NCI-H2171 (cell line): Measurements from ENCODE around the gene MT1E.
"Not testable (repeated sequence)": the region's sequence is repeated elsewhere in the genome, so short reads cannot be mapped to it uniquely, and the experiment has no call there.

Source experiments
- DNase-seq: peaks from one replicate; lab custom pipeline; 2025; lab: John Stamatoyannopoulos, UW

Gene MT1E

DNA sequence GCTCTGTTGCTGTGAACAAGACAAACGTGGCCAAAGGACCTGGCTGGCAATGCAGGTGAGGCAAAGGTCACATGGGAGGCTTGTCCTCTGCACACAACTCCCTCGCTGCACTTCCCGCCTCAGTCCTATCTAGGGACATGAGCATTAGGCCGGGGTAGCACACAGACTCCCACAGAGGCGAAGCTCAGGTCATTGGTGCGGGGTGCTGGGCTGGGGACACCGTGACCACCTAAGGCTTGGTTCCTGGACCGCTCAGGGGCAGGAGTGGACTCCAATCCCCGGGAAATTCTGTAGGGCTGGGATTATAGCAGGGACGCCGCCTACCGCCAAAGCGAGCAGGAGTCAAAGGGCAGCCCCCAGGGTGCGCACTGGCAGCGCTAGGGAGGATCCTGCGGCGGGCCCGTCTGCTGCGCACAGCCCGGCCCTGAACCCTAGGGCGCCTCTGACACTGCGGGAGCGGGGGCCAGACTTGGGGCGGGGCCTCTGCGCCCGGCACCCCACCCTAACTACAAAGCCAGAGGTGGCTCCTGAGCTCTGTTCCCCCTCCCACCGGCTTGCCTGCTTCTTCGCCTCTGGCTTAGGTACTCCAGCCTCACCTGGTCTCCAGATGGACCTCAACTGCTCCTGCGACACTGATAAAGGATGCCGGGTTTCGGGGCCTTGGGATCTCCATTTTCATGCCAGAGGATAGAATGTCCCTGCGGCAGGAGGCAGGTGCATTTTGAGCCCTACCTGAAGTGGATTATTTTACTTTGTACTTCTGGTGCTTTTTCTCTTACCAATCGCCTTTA is 22.3 kb downstream of the MT1E start:
- DNase-seq = no peak

- no peak for DNase-seq
Measured at GRCh38 chr16:56649271-56649670, 23.7 kb downstream of the MT1E start.

GRCh38 chr16:56649820-56650219 is 24.2 kb downstream of the MT1E start:
- DNase-seq = no peak

GRCh38 chr16:56651586-56651985 is 26.0 kb downstream of the MT1E start, which contains the start of gene MT1B:
Gene MT1B, plus strand, starts transcription at chr16:56651886. Its CDS starts 68 bp downstream, at chr16:56651954.
- no peak for DNase-seq

- DNase-seq = no peak
Measured at GRCh38 chr16:56652600-56652999, 27.0 kb downstream of the MT1E start.

GRCh38 chr16:56653218-56653617 is 27.6 kb downstream of the MT1E start:
- DNase-seq = no peak

DNA sequence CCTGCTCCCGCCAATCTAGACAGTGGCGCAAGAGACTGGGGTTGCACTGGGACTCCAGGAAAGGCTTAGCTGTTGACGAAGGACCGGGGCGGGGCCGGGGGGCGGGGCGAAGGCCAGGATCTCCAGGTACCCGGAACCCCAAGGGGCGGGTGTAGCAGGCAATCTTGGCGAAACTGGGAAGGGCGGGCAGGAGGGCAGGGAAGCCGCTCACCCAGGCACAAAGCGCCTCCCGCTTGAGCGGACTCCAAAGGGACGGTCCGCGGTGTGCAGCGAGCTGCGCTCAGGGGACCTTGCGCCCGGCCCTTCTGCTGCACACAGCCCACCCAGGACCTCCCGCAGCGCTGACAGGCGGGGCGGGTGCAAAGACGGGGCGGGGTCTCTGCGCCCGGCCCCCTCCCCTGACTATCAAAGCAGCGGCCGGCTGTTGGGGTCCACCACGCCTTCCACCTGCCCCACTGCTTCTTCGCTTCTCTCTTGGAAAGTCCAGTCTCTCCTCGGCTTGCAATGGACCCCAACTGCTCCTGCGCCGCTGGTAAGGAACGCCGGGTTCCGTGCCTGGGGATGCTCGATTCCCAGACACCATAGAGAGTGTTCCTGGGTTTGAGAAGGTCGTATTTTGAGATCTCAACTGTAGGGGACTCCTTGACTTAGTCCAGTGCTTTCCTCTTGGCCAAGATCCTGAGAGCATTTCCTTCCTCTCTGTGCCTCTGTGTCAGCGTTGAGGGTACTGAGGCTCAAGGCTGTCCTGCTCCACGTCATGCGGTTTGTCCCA is 32.2 kb downstream of the MT1E start, which contains the start of gene MT1F:
MT1F (plus strand) TSS at position 405 of the 772 bp plus-strand sequence; CDS start at position 505, 100 bp downstream.
- peak; percentile 58 for DNase-seq

- no peak for DNase-seq
Measured at GRCh38 chr16:56658327-56658875, 32.8 kb downstream of the MT1E start.

- no peak for DNase-seq
Measured at GRCh38 chr16:56662357-56663354, 37.1 kb downstream of the MT1E start.

DNA sequence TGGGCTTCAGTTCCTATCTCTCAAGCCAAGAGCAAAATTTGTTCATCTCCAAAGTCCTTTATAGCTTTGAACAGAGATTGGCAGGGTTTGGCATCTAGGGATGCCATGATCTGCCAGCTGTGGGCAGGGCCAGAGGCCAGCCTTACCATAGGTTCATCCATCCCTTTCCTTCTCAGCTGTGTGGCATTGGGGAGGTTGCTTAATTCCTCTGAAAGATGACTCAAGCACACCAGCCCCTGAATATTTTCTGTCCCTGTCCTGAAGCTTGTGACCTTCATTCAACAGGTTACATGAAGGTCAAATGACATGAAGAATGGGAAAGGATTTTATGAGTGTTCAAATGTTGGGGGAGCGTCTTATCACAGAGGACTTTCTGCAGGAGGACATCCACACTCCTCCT is 38.9 kb downstream of the MT1E start:
- DNase-seq = no peak

- DNase-seq = not testable (repeated sequence)
Measured at GRCh38 chr16:56665286-56666261, 40.0 kb downstream of the MT1E start.

- DNase-seq = no peak
Measured at GRCh38 chr16:56667581-56668571, 42.3 kb downstream of the MT1E start, which contains the start of gene MT1G. Gene MT1G, minus strand, starts transcription at chr16:56668065. Its CDS starts 72 bp downstream, at chr16:56667993.

- DNase-seq = no peak
Measured at GRCh38 chr16:56669005-56669839, 43.6 kb downstream of the MT1E start, which contains the start of gene MT1H. Gene MT1H, plus strand, starts transcription at chr16:56669814. Its CDS starts 71 bp downstream, at chr16:56669885.

DNA sequence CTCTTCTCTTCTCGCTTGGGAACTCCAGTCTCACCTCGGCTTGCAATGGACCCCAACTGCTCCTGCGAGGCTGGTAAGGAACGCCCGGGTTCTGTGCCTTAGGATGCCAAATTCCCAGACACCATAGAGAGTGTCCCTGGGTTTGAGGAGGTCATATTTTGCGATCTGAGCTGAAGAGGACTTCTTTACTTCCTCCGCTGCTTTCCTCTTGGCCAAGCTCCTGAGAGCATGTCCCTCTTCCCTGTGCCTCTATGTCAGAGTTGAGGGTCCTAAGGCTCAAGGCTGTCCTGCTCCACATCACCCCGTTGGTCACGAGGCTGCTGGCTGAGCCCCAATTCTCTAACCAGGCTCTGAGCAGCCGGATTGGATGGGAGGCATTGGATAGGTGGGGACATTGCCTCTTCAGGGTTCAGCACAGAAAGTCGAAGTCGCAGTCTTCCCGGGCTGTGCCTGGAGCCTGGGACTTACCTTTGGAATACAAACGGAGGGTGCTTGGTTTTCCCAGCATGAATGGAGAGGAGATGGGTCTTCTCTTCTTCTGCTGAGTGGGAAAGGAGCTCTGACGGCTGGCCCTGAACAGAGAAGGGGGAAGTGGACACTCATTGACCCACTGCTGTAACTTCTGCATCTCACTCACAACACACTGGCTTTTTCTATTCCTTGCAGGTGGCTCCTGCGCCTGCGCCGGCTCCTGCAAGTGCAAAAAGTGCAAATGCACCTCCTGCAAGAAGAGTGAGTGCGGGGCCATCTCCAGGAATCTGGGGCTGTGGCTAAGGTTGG is 44.4 kb downstream of the MT1E start:
- DNase-seq = no peak

DNA sequence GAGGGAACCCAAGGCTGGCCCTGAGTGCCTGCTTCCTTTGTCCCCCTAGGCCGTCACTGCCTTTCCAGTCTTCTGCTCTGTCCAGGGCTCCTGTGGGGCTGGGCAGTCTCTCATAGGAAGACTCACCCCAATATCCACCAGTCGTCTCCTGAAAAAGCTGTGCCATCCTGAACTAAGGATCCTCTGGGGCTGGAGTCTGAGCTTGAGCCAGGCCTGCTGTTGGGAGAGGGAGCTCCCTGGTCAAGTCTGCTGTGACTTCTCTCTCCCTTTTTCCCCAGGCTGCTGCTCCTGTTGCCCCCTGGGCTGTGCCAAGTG is 45.0 kb downstream of the MT1E start:
- DNase-seq = no peak

GRCh38 chr16:56671691-56672090 is 46.1 kb downstream of the MT1E start:
- DNase-seq = not testable (repeated sequence)

- not testable (repeated sequence) for DNase-seq
Measured at GRCh38 chr16:56672171-56672570, 46.6 kb downstream of the MT1E start.
